ENCODE measurements around the gene CHN2.
A peak's percentile ranks its signal among the peaks of the same experiment; 100 is the strongest.

Gene CHN2

GRCh38 chr7:29431686-29432085 lies 237.1 kb downstream of the CHN2 start:
- TF ChIP-seq, protein P1, sequence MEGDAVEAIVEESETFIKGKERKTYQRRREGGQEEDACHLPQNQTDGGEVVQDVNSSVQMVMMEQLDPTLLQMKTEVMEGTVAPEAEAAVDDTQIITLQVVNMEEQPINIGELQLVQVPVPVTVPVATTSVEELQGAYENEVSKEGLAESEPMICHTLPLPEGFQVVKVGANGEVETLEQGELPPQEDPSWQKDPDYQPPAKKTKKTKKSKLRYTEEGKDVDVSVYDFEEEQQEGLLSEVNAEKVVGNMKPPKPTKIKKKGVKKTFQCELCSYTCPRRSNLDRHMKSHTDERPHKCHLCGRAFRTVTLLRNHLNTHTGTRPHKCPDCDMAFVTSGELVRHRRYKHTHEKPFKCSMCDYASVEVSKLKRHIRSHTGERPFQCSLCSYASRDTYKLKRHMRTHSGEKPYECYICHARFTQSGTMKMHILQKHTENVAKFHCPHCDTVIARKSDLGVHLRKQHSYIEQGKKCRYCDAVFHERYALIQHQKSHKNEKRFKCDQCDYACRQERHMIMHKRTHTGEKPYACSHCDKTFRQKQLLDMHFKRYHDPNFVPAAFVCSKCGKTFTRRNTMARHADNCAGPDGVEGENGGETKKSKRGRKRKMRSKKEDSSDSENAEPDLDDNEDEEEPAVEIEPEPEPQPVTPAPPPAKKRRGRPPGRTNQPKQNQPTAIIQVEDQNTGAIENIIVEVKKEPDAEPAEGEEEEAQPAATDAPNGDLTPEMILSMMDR (IDR thresholded peaks at IDR 0.05; ENCODE audit: insufficient read depth, low read depth, low read length, missing control alignments): no peak
- no peak for DNase-seq (ENCODE audit: low read depth)
- no peak overlapping the region for H3K4me3 ChIP-seq (ENCODE audit: low read depth, low read length)

GRCh38 chr7:29432721-29433120 lies 238.1 kb downstream of the CHN2 start:
- TF ChIP-seq, protein P1 (IDR thresholded peaks at IDR 0.05; ENCODE audit: insufficient read depth, low read depth, low read length, missing control alignments): no peak
- no peak overlapping the region for H3K4me3 ChIP-seq (ENCODE audit: low read depth, low read length)
- no peak for DNase-seq (ENCODE audit: low read depth)

GRCh38 chr7:29434380-29434768 lies 239.8 kb downstream of the CHN2 start:
- no peak overlapping the region for H3K4me3 ChIP-seq (ENCODE audit: low read depth, low read length)
- TF ChIP-seq, protein P1 (IDR thresholded peaks at IDR 0.05; ENCODE audit: insufficient read depth, low read depth, low read length, missing control alignments): no peak
- DNase-seq (ENCODE audit: low read depth): no peak

- peak; percentile 23 for DNase-seq (ENCODE audit: low read depth)
- TF ChIP-seq, protein P1 (IDR thresholded peaks at IDR 0.05; ENCODE audit: insufficient read depth, low read depth, low read length, missing control alignments): no peak
- no peak overlapping the region for H3K4me3 ChIP-seq (ENCODE audit: low read depth, low read length)
Measured at GRCh38 chr7:29435167-29435566, 240.6 kb downstream of the CHN2 start.

DNA sequence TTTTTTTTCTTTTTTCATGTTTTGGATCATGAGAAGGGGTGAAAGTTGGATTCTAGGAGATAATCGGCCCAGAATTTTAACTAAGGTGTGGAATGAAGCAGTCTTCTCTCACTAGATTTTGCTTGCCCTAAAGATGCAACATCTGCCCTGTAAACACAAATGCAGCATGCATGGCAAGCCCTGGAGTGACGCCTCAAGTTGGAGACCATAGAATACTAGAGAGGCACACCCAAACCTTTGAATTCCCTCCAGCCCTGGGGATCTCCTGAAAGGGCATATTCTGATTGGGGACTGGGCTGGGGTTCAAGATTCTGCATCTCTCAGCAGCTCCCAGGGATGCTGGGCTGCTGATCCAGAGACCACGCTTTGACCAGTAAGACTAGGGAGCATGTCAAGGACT lies 241.3 kb downstream of the CHN2 start:
- TF ChIP-seq, protein P1 (IDR thresholded peaks at IDR 0.05; ENCODE audit: insufficient read depth, low read depth, low read length, missing control alignments): no peak
- no peak overlapping the region for H3K4me3 ChIP-seq (ENCODE audit: low read depth, low read length)
- no peak for DNase-seq (ENCODE audit: low read depth)

DNA sequence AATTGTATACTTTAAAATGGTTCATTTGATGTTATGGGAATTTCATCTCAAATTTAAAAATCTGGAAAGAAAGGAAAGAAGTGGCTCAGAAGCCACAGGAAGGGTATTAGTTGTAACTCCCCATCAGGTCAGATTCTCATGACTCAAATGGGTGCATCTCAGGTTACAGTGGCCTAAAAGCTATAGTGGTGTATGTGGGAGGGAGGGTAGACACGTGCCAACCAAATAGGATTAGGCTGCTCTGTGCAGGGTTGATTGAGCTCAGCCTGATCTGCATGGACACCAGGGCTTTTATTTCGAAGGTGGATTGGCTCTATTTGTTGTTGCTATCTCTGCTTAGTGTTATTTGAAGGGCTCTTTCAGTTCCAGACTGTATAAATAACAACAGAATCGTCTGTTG lies 247.6 kb downstream of the CHN2 start:
- TF ChIP-seq, protein P1 (IDR thresholded peaks at IDR 0.05; ENCODE audit: insufficient read depth, low read depth, low read length, missing control alignments): no peak
- H3K4me3 ChIP-seq (ENCODE audit: low read depth, low read length): no peak overlapping the region
- DNase-seq (ENCODE audit: low read depth): no peak

- DNase-seq (ENCODE audit: low read depth): no peak
- H3K4me3 ChIP-seq (ENCODE audit: low read depth, low read length): no peak overlapping the region
- TF ChIP-seq, protein P1 (IDR thresholded peaks at IDR 0.05; ENCODE audit: insufficient read depth, low read depth, low read length, missing control alignments): no peak
Measured at GRCh38 chr7:29443552-29443951, 249.0 kb downstream of the CHN2 start.

Data from GM12865 (cell line).